Measurements from ENCODE around the gene CCDC137. TPM values are rescaled to one million over a fixed set of nuclear protein-coding genes. Genes with fewer than 3 reads are reported as not detected.

The CCDC137 gene
- total RNA-seq, 1 experiment from 2014 or later: 47.3 TPM

GRCh38 chr17:81648707-81649085, 17.8 kb upstream of the CCDC137 start:
- no peak for DNase-seq (ENCODE audit: low read depth)

- DNase-seq (ENCODE audit: low read depth): no peak
Measured at GRCh38 chr17:81650951-81651350, 15.6 kb upstream of the CCDC137 start.

- DNase-seq (ENCODE audit: low read depth): peak; percentile 85
Measured at GRCh38 chr17:81651692-81652091, 14.8 kb upstream of the CCDC137 start.

- DNase-seq (ENCODE audit: low read depth): no peak
Measured at GRCh38 chr17:81652906-81653771, 13.4 kb upstream of the CCDC137 start.

GRCh38 chr17:81655378-81656117, 11.0 kb upstream of the CCDC137 start:
- DNase-seq (ENCODE audit: low read depth): no peak

- DNase-seq (ENCODE audit: low read depth): no peak
Measured at GRCh38 chr17:81656118-81656743, 10.3 kb upstream of the CCDC137 start, which contains the start of gene PDE6G. PDE6G (minus strand) TSS chr17:81656542; CDS start chr17:81653305, 3,237 bp downstream.

GRCh38 chr17:81656835-81657234, 9.7 kb upstream of the CCDC137 start:
- no peak for DNase-seq (ENCODE audit: low read depth)

GRCh38 chr17:81659038-81659437, 7.5 kb upstream of the CCDC137 start:
- no peak for DNase-seq (ENCODE audit: low read depth)

GRCh38 chr17:81660441-81660840, 6.1 kb upstream of the CCDC137 start:
- DNase-seq (ENCODE audit: low read depth): no peak

GRCh38 chr17:81662002-81662401, 4.5 kb upstream of the CCDC137 start:
- no peak for DNase-seq (ENCODE audit: low read depth)

GRCh38 chr17:81664051-81664470, 2.5 kb upstream of the CCDC137 start:
- DNase-seq (ENCODE audit: low read depth): no peak

GRCh38 chr17:81665205-81666091, 1.1 kb upstream of the CCDC137 start:
- peak; percentile 36 for DNase-seq (ENCODE audit: low read depth)

- no peak for DNase-seq (ENCODE audit: low read depth)
Measured at GRCh38 chr17:81666092-81666341, 520 bp upstream of the CCDC137 start.

- no peak for DNase-seq (ENCODE audit: low read depth)
Measured at GRCh38 chr17:81667754-81668153, 1.2 kb downstream of the CCDC137 start.

GRCh38 chr17:81672504-81672903, 6.0 kb downstream of the CCDC137 start:
- DNase-seq (ENCODE audit: low read depth): no peak

GRCh38 chr17:81672954-81673353, 6.4 kb downstream of the CCDC137 start:
- DNase-seq (ENCODE audit: low read depth): no peak

- DNase-seq (ENCODE audit: low read depth): no peak
Measured at GRCh38 chr17:81673561-81674258, 7.2 kb downstream of the CCDC137 start.

- DNase-seq (ENCODE audit: low read depth): peak; percentile 53
Measured at GRCh38 chr17:81675515-81676221, 9.1 kb downstream of the CCDC137 start.

GRCh38 chr17:81676906-81677305, 10.4 kb downstream of the CCDC137 start:
- DNase-seq (ENCODE audit: low read depth): no peak

- DNase-seq (ENCODE audit: low read depth): no peak
Measured at GRCh38 chr17:81680150-81680549, 13.6 kb downstream of the CCDC137 start.

Measured in HT1080 (cell line).